ENCODE data around the gene ENO1. TPM values are rescaled to one million over a fixed set of nuclear protein-coding genes. Genes with fewer than 3 reads are reported as not detected.
"Not testable (repeated sequence)": the region's sequence is repeated elsewhere in the genome, so short reads cannot be mapped to it uniquely, and the experiment has no call there.

The ENO1 gene
- total RNA-seq, 4 donors from 2014 or later: 202 to 407 (median 320) TPM

GRCh38 chr1:8922962-8923361, 44.5 kb upstream of the ENO1 start:
- Histone ChIP-seq H3K4me3 (no peak overlapping the region), H3K36me3 (no peaks in the 10 kb centered on the region), H3K4me1 (no peaks in the 10 kb centered on the region), H3K27me3 (no peaks in the 10 kb centered on the region), H3K27ac (no peak overlapping the region), H3K9me3 (no peaks in the 10 kb centered on the region)
- in situ Hi-C loops (cut with MboI; ENCODE audit: low pct_ligation_motif_present in 1 of 4, low pct_unique_long_range_greater_than_20kb in 1 of 4, low sequenced_read_pairs in 3 of 4) (loop anchor here in 2 of 4 donors (10.0 kb wide), 1 partner anchor 62 kb away; no protein-coding TSS in a partner anchor), intact Hi-C loops (cut with DNase I; ENCODE audit: low total_unique reads) (loop anchor here (5.0 kb wide), 1 partner anchor 179 kb away; no protein-coding TSS in a partner anchor)
- DNase-seq: no peak
- TF ChIP-seq POLR2AphosphoS5 (IDR thresholded peaks at IDR 0.05) (no peak), CTCF (IDR thresholded peaks at IDR 0.05) (no peak), POLR2A (IDR thresholded peaks at IDR 0.05) (no peak), EP300 (IDR thresholded peaks at IDR 0.05; ENCODE audit: low read depth) (no peak)
- WGBS, 2 donors (ENCODE audit: low coverage in 1 of 2): 92% methylated on average over 9 of the region's 9 CpGs; no CpG with 5 or more reads in 1 of the 2 donors

- 59 to 65% methylated on average over 6 to 10 of the region's 10 CpGs for WGBS, 2 donors (ENCODE audit: low coverage in 1 of 2)
- H3K27ac ChIP-seq; H3K27me3 ChIP-seq; DNase-seq; H3K4me1 ChIP-seq; H3K36me3 ChIP-seq; H3K4me3 ChIP-seq; H3K9me3 ChIP-seq; intact Hi-C loops (cut with DNase I; ENCODE audit: low total_unique reads): not testable (repeated sequence)
- in situ Hi-C loops (cut with MboI; ENCODE audit: low pct_ligation_motif_present in 1 of 4, low pct_unique_long_range_greater_than_20kb in 1 of 4, low sequenced_read_pairs in 3 of 4): loop anchor here in 2 of 4 donors (10.0 kb wide), 2 partner anchors 77 to 87 kb away; no protein-coding TSS in a partner anchor
These were observed 39.0 kb upstream of the ENO1 start for GRCh38 chr1:8917536-8917935.

GRCh38 chr1:8915446-8915845, 37.0 kb upstream of the ENO1 start:
- Histone ChIP-seq H3K4me3 (no peak overlapping the region), H3K36me3 (no peaks in the 10 kb centered on the region), H3K27ac (no peak overlapping the region), H3K4me1 (no peaks in the 10 kb centered on the region), H3K9me3 (no peaks in the 10 kb centered on the region), H3K27me3 (no peaks in the 10 kb centered on the region)
- 65% methylated on average over 3 of the region's 3 CpGs for whole genome bisulfite sequencing, 2 donors (ENCODE audit: low coverage in 1 of 2)
- in situ Hi-C loops (cut with MboI; ENCODE audit: low pct_ligation_motif_present in 1 of 4, low pct_unique_long_range_greater_than_20kb in 1 of 4, low sequenced_read_pairs in 3 of 4): loop anchor here in 2 of 4 donors (10.0 kb wide), 2 partner anchors 79 to 89 kb away; no protein-coding TSS in a partner anchor
- TF ChIP-seq EP300 (IDR thresholded peaks at IDR 0.05; ENCODE audit: low read depth) (no peak), POLR2A (IDR thresholded peaks at IDR 0.05) (no peak)
- intact Hi-C loops (cut with DNase I; ENCODE audit: low total_unique reads): no loop called here
- DNase-seq: no peak

GRCh38 chr1:8914466-8914865, 36.0 kb upstream of the ENO1 start:
- DNase-seq: no peak
- H3K27ac ChIP-seq: no peak overlapping the region
- H3K36me3 ChIP-seq: no peaks in the 10 kb centered on the region
- H3K4me3 ChIP-seq: no peak overlapping the region
- intact Hi-C loops (cut with DNase I; ENCODE audit: low total_unique reads): no loop called here
- TF ChIP-seq EP300 (IDR thresholded peaks at IDR 0.05; ENCODE audit: low read depth) (no peak), POLR2AphosphoS5 (IDR thresholded peaks at IDR 0.05) (no peak), POLR2A (IDR thresholded peaks at IDR 0.05) (no peak), CTCF (IDR thresholded peaks at IDR 0.05) (no peak)
- 93% methylated on average over 7 of the region's 7 CpGs; no CpG with 5 or more reads in 1 of the 2 donors for WGBS, 2 donors (ENCODE audit: low coverage in 1 of 2)
- H3K4me1 ChIP-seq: no peaks in the 10 kb centered on the region
- in situ Hi-C loops (cut with MboI; ENCODE audit: low pct_ligation_motif_present in 1 of 4, low pct_unique_long_range_greater_than_20kb in 1 of 4, low sequenced_read_pairs in 3 of 4): loop anchor here in 2 of 4 donors (10.0 kb wide), 2 partner anchors 80 to 90 kb away; no protein-coding TSS in a partner anchor
- H3K27me3 ChIP-seq: no peaks in the 10 kb centered on the region
- no peaks in the 10 kb centered on the region for H3K9me3 ChIP-seq

GRCh38 chr1:8913457-8913856, 35.0 kb upstream of the ENO1 start:
- H3K27ac ChIP-seq: no peak overlapping the region
- no peaks in the 10 kb centered on the region for H3K27me3 ChIP-seq
- intact Hi-C loops (cut with DNase I; ENCODE audit: low total_unique reads) (no loop called here), in situ Hi-C loops (cut with MboI; ENCODE audit: low pct_ligation_motif_present in 1 of 4, low pct_unique_long_range_greater_than_20kb in 1 of 4, low sequenced_read_pairs in 3 of 4) (loop anchor here in 2 of 4 donors (10.0 kb wide), 2 partner anchors 81 to 91 kb away; no protein-coding TSS in a partner anchor)
- H3K4me3 ChIP-seq: no peak overlapping the region
- no peaks in the 10 kb centered on the region for H3K9me3 ChIP-seq
- H3K36me3 ChIP-seq: no peaks in the 10 kb centered on the region
- 73 to 90% methylated on average over 4 to 9 of the region's 9 CpGs for WGBS, 2 donors (ENCODE audit: low coverage in 1 of 2)
- DNase-seq: no peak
- TF ChIP-seq CTCF (IDR thresholded peaks at IDR 0.05) (no peak), POLR2AphosphoS5 (IDR thresholded peaks at IDR 0.05) (no peak), POLR2A (IDR thresholded peaks at IDR 0.05) (no peak), EP300 (IDR thresholded peaks at IDR 0.05; ENCODE audit: low read depth) (no peak)
- H3K4me1 ChIP-seq: no peaks in the 10 kb centered on the region
